ENCODE measurements around the gene ZNF516.

The ZNF516 gene

GRCh38 chr18:76382275-76382674 lies 112.8 kb downstream of the ZNF516 start:
- Histone ChIP-seq H3K9ac (ENCODE audit: low read depth, low read length) (no peak overlapping the region), H4K20me1 (ENCODE audit: insufficient read depth, low read length) (no peaks in the 10 kb centered on the region), H3K36me3 (ENCODE audit: insufficient read depth, low read length) (no peaks in the 10 kb centered on the region; the same call in 1 of the 2 replicates), H3K27me3 (ENCODE audit: insufficient read depth, low read length, poor library complexity) (no peaks in the 10 kb centered on the region), H2AFZ (ENCODE audit: low read depth, low read length) (no peak overlapping the region), H3K4me2 (ENCODE audit: insufficient read depth, low read length) (no peak overlapping the region), H3K4me3 (ENCODE audit: low read depth in 1 of 2, low read length in 2 of 2) (no peak overlapping the region), H3K27ac (ENCODE audit: low read length) (peak overlapping the region; percentile 94), H3K9me3 (ENCODE audit: insufficient read depth, low read length, severe bottlenecking) (peaks cover 4% of the 10 kb centered on the region), H3K79me2 (ENCODE audit: insufficient read depth, low read length) (no peaks in the 10 kb centered on the region), H3K4me1 (ENCODE audit: insufficient read depth, low read length) (peaks cover 86% of the 10 kb centered on the region)
- no peak for DNase-seq
- ATAC-seq (ENCODE audit: insufficient read depth, low read depth): no peak
- TF ChIP-seq, protein P1, sequence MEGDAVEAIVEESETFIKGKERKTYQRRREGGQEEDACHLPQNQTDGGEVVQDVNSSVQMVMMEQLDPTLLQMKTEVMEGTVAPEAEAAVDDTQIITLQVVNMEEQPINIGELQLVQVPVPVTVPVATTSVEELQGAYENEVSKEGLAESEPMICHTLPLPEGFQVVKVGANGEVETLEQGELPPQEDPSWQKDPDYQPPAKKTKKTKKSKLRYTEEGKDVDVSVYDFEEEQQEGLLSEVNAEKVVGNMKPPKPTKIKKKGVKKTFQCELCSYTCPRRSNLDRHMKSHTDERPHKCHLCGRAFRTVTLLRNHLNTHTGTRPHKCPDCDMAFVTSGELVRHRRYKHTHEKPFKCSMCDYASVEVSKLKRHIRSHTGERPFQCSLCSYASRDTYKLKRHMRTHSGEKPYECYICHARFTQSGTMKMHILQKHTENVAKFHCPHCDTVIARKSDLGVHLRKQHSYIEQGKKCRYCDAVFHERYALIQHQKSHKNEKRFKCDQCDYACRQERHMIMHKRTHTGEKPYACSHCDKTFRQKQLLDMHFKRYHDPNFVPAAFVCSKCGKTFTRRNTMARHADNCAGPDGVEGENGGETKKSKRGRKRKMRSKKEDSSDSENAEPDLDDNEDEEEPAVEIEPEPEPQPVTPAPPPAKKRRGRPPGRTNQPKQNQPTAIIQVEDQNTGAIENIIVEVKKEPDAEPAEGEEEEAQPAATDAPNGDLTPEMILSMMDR (IDR thresholded peaks at IDR 0.05; ENCODE audit: borderline replicate concordance, extremely low read depth, low read length, poor library complexity, severe bottlenecking): no peak
- TF ChIP-seq EZH2 (IDR thresholded peaks at IDR 0.05; ENCODE audit: borderline replicate concordance, low read depth, low read length, severe bottlenecking): no peak

GRCh38 chr18:76380791-76381405 lies 114.1 kb downstream of the ZNF516 start:
- Histone ChIP-seq H3K36me3 (ENCODE audit: insufficient read depth, low read length) (no peaks in the 10 kb centered on the region; the same call in 1 of the 2 replicates), H3K9me3 (ENCODE audit: insufficient read depth, low read length, severe bottlenecking) (peaks cover 4% of the 10 kb centered on the region), H3K27me3 (ENCODE audit: insufficient read depth, low read length, poor library complexity) (no peaks in the 10 kb centered on the region), H3K4me2 (ENCODE audit: insufficient read depth, low read length) (no peak overlapping the region), H3K4me1 (ENCODE audit: insufficient read depth, low read length) (peaks cover 86% of the 10 kb centered on the region), H3K4me3 (ENCODE audit: low read depth in 1 of 2, low read length in 2 of 2) (no peak overlapping the region), H4K20me1 (ENCODE audit: insufficient read depth, low read length) (no peaks in the 10 kb centered on the region), H3K79me2 (ENCODE audit: insufficient read depth, low read length) (no peaks in the 10 kb centered on the region), H3K9ac (ENCODE audit: low read depth, low read length) (peak overlapping the region; percentile 13; the same call in 1 of the 2 replicates), H3K27ac (ENCODE audit: low read length) (peak overlapping the region; percentile 98), H2AFZ (ENCODE audit: low read depth, low read length) (no peak overlapping the region)
- DNase-seq (peak; percentile 59), ATAC-seq (ENCODE audit: insufficient read depth, low read depth) (no peak)
- TF ChIP-seq, protein P1 (IDR thresholded peaks at IDR 0.05; ENCODE audit: borderline replicate concordance, extremely low read depth, low read length, poor library complexity, severe bottlenecking): peak; percentile 35
- no peak for TF ChIP-seq EZH2 (IDR thresholded peaks at IDR 0.05; ENCODE audit: borderline replicate concordance, low read depth, low read length, severe bottlenecking)

DNA sequence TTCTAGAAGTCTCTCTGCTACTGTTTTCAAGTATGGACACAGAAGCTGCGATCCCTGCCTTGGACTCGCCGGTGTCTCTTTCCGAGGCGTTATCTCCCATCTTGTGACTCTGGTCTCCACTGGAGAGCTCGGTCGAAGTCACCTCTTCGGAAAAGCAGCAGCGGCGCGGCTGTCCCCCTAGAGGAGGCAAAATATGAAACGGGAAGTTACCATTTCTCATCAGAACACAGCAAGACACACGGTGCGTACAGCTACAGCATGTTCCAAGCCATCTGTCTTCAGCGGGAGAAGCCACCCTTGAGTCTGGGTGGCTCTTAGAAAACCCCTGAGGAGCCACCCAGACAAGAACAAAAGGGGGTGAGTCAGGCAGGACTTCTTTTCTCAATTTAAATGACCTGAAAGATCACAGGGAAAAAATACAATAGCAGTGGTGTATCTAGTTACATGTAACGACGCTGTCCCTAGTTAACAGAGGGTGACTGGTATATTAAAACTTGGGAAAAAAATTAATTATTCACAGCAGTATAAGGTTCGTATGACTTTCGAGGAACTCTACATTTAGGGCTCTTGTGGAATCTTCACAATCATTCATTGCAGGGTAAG lies 114.8 kb downstream of the ZNF516 start:
- no peak overlapping the region for H3K4me3 ChIP-seq (ENCODE audit: low read depth in 1 of 2, low read length in 2 of 2)
- no peaks in the 10 kb centered on the region for H3K79me2 ChIP-seq (ENCODE audit: insufficient read depth, low read length)
- H3K27me3 ChIP-seq (ENCODE audit: insufficient read depth, low read length, poor library complexity): no peaks in the 10 kb centered on the region
- peaks cover 4% of the 10 kb centered on the region for H3K9me3 ChIP-seq (ENCODE audit: insufficient read depth, low read length, severe bottlenecking)
- no peak for ATAC-seq (ENCODE audit: insufficient read depth, low read depth)
- H3K27ac ChIP-seq (ENCODE audit: low read length): peak overlapping the region; percentile 98
- no peak overlapping the region for H2AFZ ChIP-seq (ENCODE audit: low read depth, low read length)
- H3K9ac ChIP-seq (ENCODE audit: low read depth, low read length): 0 out of 2 replicates have a peak overlapping the region, but pooled peaks have one; percentile 13
- H3K36me3 ChIP-seq (ENCODE audit: insufficient read depth, low read length): no peaks in the 10 kb centered on the region; the same call in 1 of the 2 replicates
- no peaks in the 10 kb centered on the region for H4K20me1 ChIP-seq (ENCODE audit: insufficient read depth, low read length)
- no peak for TF ChIP-seq EZH2 (IDR thresholded peaks at IDR 0.05; ENCODE audit: borderline replicate concordance, low read depth, low read length, severe bottlenecking)
- TF ChIP-seq, protein P1 (IDR thresholded peaks at IDR 0.05; ENCODE audit: borderline replicate concordance, extremely low read depth, low read length, poor library complexity, severe bottlenecking): no peak
- H3K4me2 ChIP-seq (ENCODE audit: insufficient read depth, low read length): no peak overlapping the region
- DNase-seq: no peak
- H3K4me1 ChIP-seq (ENCODE audit: insufficient read depth, low read length): peaks cover 86% of the 10 kb centered on the region
